ENCODE measurements around the gene ACE.

The ACE gene

DNA sequence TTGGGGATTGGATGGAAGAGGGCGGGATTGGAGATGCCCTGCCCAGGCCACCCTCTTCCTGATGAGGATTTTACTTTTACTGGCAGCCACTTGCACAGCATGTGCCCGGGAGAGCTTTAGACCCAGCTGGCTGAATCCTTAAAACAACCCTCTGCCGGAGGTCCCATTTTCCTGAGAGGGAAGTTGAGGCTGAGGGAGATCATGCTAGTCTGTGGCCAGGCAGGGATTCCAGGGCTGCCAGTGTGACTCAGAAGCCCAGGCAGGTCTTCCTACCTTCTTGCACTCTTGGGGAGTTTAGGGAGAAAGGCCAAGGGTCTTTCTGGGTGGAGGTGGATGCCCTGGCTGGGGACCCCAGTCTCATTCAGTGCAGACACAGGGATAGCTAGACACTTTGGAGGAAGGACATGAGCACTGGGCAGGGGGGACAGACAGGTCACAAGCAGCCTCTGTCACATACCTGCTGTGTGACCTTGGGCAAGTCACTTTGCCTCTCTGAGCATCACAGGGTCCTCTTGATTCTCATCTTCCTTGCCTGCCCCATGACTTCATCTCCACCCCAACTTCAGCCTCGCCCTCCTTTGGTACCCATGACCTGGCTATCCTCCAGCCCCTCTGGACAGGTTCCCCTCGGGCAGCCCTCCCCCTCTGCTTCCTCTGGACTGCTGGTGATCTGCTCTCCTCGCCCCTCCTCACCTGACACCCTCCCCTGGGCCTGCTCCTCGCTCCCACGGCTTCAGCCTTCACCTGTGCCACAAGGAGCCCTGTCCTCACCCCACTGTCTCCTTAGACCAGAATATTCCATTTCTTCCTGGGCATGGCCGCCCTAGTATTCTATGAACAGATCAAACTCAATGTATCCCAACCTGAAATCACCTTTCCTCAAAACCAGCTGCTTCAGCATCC is 62.1 kb downstream of the ACE start:
- no peak for DNase-seq

DNA sequence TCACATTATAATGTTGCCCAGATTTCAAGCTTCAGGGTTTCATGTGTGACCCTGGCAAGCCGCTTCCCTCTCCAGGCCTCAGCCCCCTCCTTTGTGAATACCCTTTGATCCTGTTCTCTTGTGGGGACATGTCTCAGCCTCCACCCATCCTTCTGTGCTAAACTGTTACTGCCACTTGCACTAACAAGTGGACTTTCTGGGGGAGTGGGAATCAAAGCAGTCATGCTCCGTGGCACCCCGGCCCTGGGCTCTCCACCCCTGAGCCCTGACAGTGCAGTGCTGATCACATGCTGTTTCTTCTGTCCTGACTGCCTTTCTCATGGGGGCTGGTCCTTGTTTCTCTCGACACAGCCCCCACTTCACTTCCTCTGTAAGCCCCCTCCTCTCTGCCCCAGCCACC is 63.7 kb downstream of the ACE start:
- no peak for DNase-seq

DNA sequence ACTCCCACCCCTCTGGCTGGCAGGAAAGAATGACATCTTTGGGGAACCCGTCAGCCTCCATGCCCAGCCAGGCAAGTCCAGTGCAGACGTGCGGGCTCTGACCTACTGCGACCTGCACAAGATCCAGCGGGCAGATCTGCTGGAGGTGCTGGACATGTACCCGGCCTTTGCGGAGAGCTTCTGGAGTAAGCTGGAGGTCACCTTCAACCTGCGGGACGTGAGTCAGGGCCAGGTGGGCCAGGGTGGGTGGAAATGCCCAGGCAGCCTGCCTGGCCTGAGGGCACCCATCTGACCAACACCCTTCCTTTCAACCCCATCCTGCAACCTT is 65.3 kb downstream of the ACE start:
- DNase-seq, result no peak

DNA sequence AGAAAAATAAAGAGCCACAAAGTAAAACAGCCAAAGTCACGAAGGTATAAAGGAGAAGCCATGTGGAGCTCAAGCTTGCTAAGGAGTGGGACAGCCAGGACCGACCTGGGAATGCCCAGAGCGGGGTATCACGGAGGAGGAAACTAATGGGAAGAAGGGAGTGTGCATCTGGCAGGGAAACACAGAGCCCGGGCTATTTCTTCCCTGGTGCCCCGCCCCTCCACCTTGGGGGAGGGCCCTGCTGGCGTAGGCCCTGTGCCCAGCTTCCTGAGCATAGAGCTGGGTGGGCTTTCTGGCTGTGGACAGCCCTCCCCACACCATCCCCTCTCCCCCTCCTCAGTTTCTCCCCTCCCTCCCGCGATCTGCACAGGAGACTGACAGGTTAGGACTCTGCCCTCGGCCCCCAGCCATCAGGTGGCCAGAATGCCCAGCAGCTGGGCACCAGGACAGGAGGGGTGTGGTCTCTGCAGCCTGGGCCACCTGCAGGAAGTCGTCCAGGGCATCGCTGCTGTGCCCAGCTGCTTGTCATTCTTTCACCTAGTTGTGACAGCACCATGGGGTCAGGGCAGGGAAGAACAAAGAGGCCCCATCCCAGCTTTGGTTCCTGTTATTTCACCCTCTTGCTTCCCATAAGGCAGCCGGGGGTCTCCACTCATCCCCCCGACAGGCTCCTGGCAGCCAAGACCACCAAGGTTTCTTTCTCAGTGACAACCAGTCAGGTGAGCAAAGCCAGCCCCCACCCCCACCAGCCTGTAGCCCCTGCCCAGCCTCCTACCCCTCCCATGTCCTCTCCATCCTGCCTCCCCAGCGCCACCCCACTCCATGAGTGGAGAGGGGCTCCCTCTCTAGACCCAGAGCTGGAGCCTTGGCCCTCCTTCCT is 66.3 kb downstream of the ACE start:
- no peak for DNase-seq

DNA sequence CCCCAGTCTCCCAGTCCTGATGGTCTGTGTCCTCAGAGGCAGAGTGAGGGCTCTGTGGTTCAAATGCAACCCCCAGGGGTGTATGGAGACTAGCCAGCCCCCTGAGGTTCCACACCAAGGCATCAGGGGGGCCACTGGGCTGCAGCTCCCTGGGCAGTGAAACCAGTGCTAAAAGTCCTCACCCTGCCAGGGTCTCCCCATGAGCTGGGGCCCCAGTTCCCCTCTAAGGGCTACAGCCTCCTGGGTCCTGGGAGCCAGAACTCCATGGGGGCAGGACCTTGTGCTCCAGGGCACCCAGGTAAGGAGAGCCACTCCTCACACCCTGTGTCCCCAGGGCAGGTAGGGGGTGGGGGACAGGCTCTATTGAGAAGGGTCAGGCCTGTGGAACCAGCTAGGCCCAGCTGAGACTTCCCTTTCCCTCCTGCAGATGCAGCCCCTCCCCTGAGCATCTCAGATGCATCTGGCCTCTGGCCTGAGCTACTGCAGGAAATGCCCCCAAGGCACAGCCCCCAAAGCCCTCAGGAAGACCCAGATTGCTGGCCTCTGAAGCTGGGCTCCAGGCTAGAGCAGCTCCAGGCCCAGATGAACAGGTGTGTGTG is 67.1 kb downstream of the ACE start:
- DNase-seq, result no peak

DNA sequence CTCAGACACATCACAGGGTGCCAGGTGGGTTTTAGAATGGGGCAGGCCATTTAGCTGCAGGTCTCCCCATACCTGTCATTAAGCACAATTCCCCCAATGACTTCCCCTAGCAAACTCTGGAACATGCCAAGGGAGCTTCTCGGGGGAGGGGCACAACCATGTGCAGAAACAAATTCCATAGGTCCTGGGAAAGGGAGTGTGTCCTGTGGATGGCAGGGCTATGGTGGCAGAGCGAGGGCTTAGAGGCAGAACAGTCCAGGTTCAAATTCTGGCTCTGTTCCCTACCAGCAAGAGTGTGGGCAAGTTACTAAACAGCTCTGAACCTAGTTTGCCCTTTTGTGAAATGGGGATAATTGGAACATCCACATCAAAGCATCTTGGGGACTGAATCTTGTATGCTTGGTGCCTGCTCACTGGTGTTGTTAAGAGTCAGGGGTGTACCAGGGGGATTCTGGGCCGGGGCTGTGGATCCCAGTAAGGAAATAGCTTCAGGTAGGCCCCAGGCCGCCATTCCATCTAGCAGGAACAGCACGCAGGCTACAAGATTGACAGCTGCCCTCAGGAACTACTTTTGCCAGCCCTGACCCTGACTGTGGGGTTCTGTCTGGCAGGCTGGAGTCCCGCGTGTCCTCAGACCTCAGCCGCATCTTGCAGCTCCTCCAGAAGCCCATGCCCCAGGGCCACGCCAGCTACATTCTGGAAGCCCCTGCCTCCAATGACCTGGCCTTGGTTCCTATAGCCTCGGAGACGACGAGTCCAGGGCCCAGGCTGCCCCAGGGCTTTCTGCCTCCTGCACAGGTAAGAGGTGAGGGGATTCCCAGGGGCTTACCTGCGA is 67.8 kb downstream of the ACE start:
- no peak for DNase-seq

DNA sequence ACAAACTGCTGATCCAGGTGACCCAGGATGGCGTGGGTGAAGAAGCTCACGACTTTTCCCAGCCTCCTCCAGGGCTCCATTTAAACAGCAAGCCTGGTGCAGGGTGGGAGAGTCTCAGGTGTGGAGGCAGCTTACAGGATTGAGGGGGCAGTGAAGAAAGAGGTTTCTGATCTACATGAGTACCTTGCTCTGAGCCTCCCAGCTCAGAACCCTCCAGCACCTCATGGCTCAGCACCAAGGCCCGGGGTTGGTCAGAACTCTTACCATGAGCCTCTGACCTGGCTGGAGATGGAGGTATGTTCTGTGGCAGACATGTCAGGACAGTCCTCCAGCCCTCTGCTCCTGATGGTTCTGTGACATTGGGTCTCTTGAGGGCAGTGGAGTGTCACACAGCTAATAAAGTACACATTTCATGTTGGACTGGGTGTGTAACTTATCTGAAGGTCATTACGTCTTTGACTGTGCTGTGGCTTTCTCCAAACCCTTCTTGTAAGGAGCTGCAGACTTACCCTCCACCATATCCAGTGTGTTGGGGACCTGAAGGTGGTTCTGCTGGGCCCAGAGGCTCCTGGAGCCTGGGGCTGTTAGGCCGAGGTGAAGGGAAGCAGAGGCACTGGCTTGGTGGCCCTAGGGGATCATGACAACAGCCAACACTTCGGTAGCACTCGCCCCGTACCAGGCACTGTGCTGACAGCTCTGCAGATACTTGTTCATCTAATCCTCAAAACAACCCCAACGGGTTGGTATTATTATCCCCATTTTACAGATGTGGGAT is 69.6 kb downstream of the ACE start:
- no peak for DNase-seq

DNA sequence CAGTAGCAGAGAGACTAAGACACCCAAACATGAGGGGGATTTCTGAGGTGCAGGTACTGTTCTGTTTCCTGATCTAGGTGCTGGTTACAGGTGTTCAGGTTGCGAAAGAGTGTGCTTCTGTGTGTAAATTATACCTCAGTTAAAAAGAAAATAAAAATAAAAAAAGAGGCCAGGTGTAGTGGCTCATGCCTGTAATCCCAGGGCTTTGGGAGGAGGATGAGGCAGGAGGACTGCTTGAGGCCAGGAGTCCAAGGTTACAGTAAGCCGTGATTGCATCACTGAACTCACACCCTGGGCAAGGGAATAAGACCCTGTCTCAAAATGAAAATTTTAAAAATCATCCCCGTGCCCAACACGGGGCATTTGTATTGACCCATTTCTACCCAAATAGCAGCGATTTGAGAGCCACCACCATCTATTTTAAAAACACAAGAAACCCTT is 70.2 kb downstream of the ACE start:
- DNase-seq, result no peak

Data from DMS 273 treated with DMSO at 0.1 percent for 48 hours (cell line).